HEK293 (cell line): Measurements from ENCODE around the gene ANXA7.

Experiments used
- CTCF ChIA-PET: fragments of 350-600 bp; formaldehyde crosslinking; extraction: SDS; loops from one replicate; lab custom pipeline; 2021; ENCODE audit warnings: antibody characterized with exemption; lab: Yijun Ruan, JAX
- POLR2A ChIA-PET: fragments of 300-600 bp; formaldehyde crosslinking; extraction: SDS; loops from one replicate; lab custom pipeline; 2020; ENCODE audit warnings: antibody characterized with exemption, inconsistent platforms; lab: Yijun Ruan, JAX
- H3K27ac ChIP-seq: fragments of 200-500 bp; sonication (Bioruptor generic); 2 replicates; pipeline ENCODE4 v1.5.1; 2014; ENCODE audit warnings: low read depth, low read length, control low read depth, inconsistent platforms; ENCODE audit errors: extremely low read depth
- H3K36me3 ChIP-seq, 2 experiments: fragments of 200-500 bp in 1 of 2; sonication (Bioruptor generic) in 1 of 2; 1 replicate in 1 of 2; 2 replicates in 1 of 2; pipeline ENCODE4 v1.5.1; 2014 to 2017; ENCODE audit warnings: inconsistent platforms in 2 of 2, low read length in 2 of 2; ENCODE audit not compliant: control insufficient read depth in 2 of 2, insufficient read depth in 1 of 2
- H3K4me1 ChIP-seq: fragments of 200-500 bp; sonication (Bioruptor generic); 2 replicates; pipeline ENCODE4 v1.5.1; 2014; ENCODE audit warnings: mild to moderate bottlenecking, low read length, inconsistent platforms; ENCODE audit not compliant: control insufficient read depth, insufficient read depth
- H3K4me3 ChIP-seq: 2 replicates; pipeline ENCODE4 v1.5.1; 2011; ENCODE audit warnings: low read depth, mild to moderate bottlenecking, control low read depth, low read length, moderate library complexity
- H3K9me3 ChIP-seq: fragments of 200-500 bp; sonication (Bioruptor generic); 2 replicates; pipeline ENCODE4 v1.5.1; 2014; ENCODE audit warnings: low read depth, low read length, inconsistent platforms; ENCODE audit not compliant: control insufficient read depth, insufficient read depth
- ATF2 ChIP-seq: fragments of 450-650 bp; formaldehyde crosslinking; IDR thresholded peaks from 2 replicates; pipeline ENCODE4 v1.5.1; 2016; ENCODE audit warnings: missing biosample characterization, missing genetic modification characterization, low read depth
- KLF1 ChIP-seq: fragments of 450-650 bp; formaldehyde crosslinking; IDR thresholded peaks from 2 replicates; pipeline ENCODE4 v1.5.1; 2016; ENCODE audit warnings: missing biosample characterization, missing genetic modification characterization
- PRDM10 ChIP-seq: fragments of 450-650 bp; formaldehyde crosslinking; IDR thresholded peaks from 2 replicates; pipeline ENCODE4 v1.5.1; 2016; ENCODE audit warnings: missing biosample characterization, missing genetic modification characterization
- PRDM4 ChIP-seq: fragments of 450-650 bp; formaldehyde crosslinking; IDR thresholded peaks from 2 replicates; pipeline ENCODE4 v1.5.1; 2017; ENCODE audit warnings: missing biosample characterization, missing genetic modification characterization
- REST ChIP-seq: fragments of 450-650 bp; formaldehyde crosslinking; IDR thresholded peaks from 2 replicates; pipeline ENCODE4 v1.5.1; 2016; ENCODE audit warnings: missing biosample characterization, missing genetic modification characterization
- TCF7L2 ChIP-seq: IDR thresholded peaks from 2 replicates; pipeline ENCODE4 v1.6.1; 2011; ENCODE audit warnings: low read depth, mild to moderate bottlenecking, inconsistent platforms, low read length, moderate library complexity, borderline replicate concordance
- TSHZ1 ChIP-seq: fragments of 450-650 bp; formaldehyde crosslinking; IDR thresholded peaks from 2 replicates; pipeline ENCODE4 v1.5.1; 2016; ENCODE audit warnings: missing biosample characterization, missing genetic modification characterization, borderline replicate concordance
- ZBTB17 ChIP-seq: fragments of 450-650 bp; formaldehyde crosslinking; IDR thresholded peaks from 2 replicates; pipeline ENCODE4 v1.5.1; 2016; ENCODE audit warnings: missing biosample characterization, missing genetic modification characterization
- ZFP37 ChIP-seq: fragments of 450-650 bp; formaldehyde crosslinking; IDR thresholded peaks from 2 replicates; pipeline ENCODE4 v1.5.1; 2016; ENCODE audit warnings: missing biosample characterization, missing genetic modification characterization
- ZIC2 ChIP-seq: fragments of 450-650 bp; formaldehyde crosslinking; IDR thresholded peaks from 2 replicates; pipeline ENCODE4 v1.5.1; 2016; ENCODE audit warnings: missing biosample characterization, missing genetic modification characterization
- ZNF19 ChIP-seq: fragments of 450-650 bp; formaldehyde crosslinking; IDR thresholded peaks from 2 replicates; pipeline ENCODE4; 2016; ENCODE audit warnings: missing biosample characterization, missing genetic modification characterization, low read depth
- ZNF302 ChIP-seq: fragments of 450-650 bp; formaldehyde crosslinking; IDR thresholded peaks from 2 replicates; pipeline ENCODE4 v1.5.1; 2016; ENCODE audit warnings: missing biosample characterization, missing genetic modification characterization, low read depth
- ZNF354C ChIP-seq: fragments of 450-650 bp; formaldehyde crosslinking; IDR thresholded peaks from 2 replicates; pipeline ENCODE4 v1.5.1; 2016; ENCODE audit warnings: missing biosample characterization, missing genetic modification characterization, low read depth, borderline replicate concordance
- ZNF426 ChIP-seq: fragments of 450-650 bp; formaldehyde crosslinking; IDR thresholded peaks from 2 replicates; pipeline ENCODE4 v1.5.1; 2017; ENCODE audit warnings: missing biosample characterization, missing genetic modification characterization, mild to moderate bottlenecking, inconsistent platforms, moderate library complexity
- ZNF488 ChIP-seq: fragments of 450-650 bp; formaldehyde crosslinking; IDR thresholded peaks from 2 replicates; pipeline ENCODE4 v1.5.1; 2016; ENCODE audit warnings: missing biosample characterization, missing genetic modification characterization
- ZNF514 ChIP-seq: fragments of 450-650 bp; formaldehyde crosslinking; IDR thresholded peaks from 2 replicates; pipeline ENCODE4 v1.5.1; 2016; ENCODE audit warnings: missing biosample characterization, missing genetic modification characterization
- ZNF561 ChIP-seq: fragments of 450-650 bp; IDR thresholded peaks from 2 replicates; pipeline ENCODE4 v1.5.1; 2018; ENCODE audit warnings: missing biosample characterization, missing genetic modification characterization, borderline replicate concordance
- ZNF76 ChIP-seq: fragments of 450-650 bp; formaldehyde crosslinking; IDR thresholded peaks from 2 replicates; pipeline ENCODE4; 2016; ENCODE audit warnings: low read depth, missing biosample characterization, missing genetic modification characterization, borderline replicate concordance
- ZNF843 ChIP-seq: fragments of 450-650 bp; formaldehyde crosslinking; IDR thresholded peaks from 2 replicates; pipeline ENCODE4 v1.5.1; 2016; ENCODE audit warnings: missing biosample characterization, missing genetic modification characterization

ANXA7 gene

GRCh38 chr10:73448384-73448783 is 34.5 kb upstream of the ANXA7 start:
- TF ChIP-seq ZNF76 (tag by site-specific recombination) (no peak), KLF1 (tag by site-specific recombination) (no peak), ZNF488 (tag by site-specific recombination) (no peak), ZNF354C (tag by site-specific recombination) (no peak), ZNF426 (tag by site-specific recombination) (no peak), PRDM4 (no peak), TCF7L2 (no peak), TSHZ1 (tag by site-specific recombination) (no peak)
- POLR2A ChIA-PET = no interaction called here
- peaks cover 13 to 28% of the 10 kb centered on the region in 2 experiments for H3K36me3 ChIP-seq
- no peaks in the 10 kb centered on the region for H3K9me3 ChIP-seq
- CTCF ChIA-PET = no interaction called here
- H3K4me3 ChIP-seq = no peak overlapping the region
- no peaks in the 10 kb centered on the region for H3K4me1 ChIP-seq
- no peak overlapping the region for H3K27ac ChIP-seq

GRCh38 chr10:73446926-73447325 is 33.1 kb upstream of the ANXA7 start:
- Histone ChIP-seq H3K9me3 (no peaks in the 10 kb centered on the region), H3K4me1 (no peaks in the 10 kb centered on the region), H3K27ac (no peak overlapping the region), H3K36me3 (peaks cover 10 to 21% of the 10 kb centered on the region in 2 experiments), H3K4me3 (no peak overlapping the region)
- ChIA-PET CTCF (no interaction called here), POLR2A (no interaction called here)
- no peak for TF ChIP-seq REST (tag by site-specific recombination)
- no peak for TF ChIP-seq ZNF426 (tag by site-specific recombination)
- no peak for TF ChIP-seq ZFP37 (tag by site-specific recombination)
- TF ChIP-seq ZNF302 (tag by site-specific recombination) = no peak
- TF ChIP-seq ZNF561 = no peak
- no peak for TF ChIP-seq ZBTB17 (tag by site-specific recombination)
- no peak for TF ChIP-seq ZNF843
- no peak for TF ChIP-seq ATF2 (tag by site-specific recombination)
- TF ChIP-seq ZNF19 (tag by site-specific recombination) = no peak
- TF ChIP-seq ZNF514 (tag by site-specific recombination) = no peak
- TF ChIP-seq ZIC2 = no peak
- no peak for TF ChIP-seq PRDM10 (tag by site-specific recombination)
